GM19438 (cell line): ENCODE data around the gene WDR1.

Experiments
- ATAC-seq: cut with Tn5 transposase; IDR thresholded peaks from one replicate; pipeline ENCODE4 v1.9.1; 2021; ENCODE audit warnings: low read depth; ENCODE audit not compliant: unreplicated experiment

The WDR1 gene

DNA sequence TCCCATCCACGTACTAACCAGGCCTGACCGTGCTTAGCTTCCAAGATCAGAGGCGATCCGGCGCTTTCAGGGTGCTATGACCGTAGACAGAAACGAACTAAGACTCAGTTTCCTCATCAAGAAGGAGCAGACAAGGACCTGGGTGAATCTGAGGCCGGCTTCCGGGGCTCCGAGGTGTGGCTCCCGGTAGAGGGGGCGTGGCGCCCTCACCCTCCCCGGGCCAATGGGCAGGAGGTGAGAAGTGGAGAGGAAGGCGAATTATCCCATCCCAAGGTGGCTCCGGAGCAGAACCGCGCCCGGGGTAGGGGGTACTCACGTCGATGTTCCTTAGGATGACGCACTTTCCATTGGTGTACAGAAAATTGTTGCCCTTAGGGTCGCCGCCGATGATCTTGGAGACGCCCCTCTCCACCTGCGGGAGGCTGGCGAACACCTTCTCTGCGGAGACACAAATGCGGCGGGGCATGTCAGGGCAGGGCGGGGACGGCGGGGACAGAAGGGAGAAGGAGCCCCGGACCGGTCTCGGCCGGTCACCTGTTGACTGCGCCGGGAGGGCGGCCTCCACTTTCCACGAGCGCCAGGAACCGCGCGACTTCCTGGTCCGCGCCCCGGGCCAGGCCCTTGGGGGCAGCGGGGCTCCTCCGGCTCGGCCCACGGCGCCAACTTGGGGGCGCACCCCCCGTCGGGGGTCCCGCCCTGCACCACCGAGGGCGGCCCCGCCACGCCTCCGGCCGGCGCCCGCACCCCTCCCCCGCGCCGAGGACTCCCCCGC, 616 bp downstream of the WDR1 start:
- peak; percentile 41 for ATAC-seq

DNA sequence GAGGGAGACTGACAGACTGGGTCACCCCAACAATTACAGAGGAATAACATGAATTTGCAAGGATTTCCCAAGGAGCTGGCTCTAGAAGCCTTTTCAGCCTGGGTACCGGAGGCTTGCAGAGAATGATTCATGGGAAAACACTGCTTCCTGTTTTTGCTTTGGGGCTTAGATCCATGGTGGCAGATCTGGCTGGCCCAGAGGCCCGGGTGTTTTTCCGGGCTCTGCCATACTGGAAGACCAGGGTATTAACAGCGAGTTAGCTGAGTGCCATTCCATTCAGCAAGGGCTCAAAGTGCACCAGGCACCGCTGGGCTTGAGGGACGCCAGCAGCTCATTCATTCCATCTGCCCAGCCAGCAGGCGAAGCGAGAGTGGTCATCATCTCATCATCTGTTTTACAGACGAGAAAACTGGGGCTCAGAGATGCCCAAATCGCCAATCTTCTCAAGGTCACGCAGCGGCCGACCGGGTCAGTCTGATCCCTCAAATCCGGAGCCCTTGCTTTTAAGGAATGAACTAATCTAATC, 1.3 kb downstream of the WDR1 start:
- no peak for ATAC-seq

DNA sequence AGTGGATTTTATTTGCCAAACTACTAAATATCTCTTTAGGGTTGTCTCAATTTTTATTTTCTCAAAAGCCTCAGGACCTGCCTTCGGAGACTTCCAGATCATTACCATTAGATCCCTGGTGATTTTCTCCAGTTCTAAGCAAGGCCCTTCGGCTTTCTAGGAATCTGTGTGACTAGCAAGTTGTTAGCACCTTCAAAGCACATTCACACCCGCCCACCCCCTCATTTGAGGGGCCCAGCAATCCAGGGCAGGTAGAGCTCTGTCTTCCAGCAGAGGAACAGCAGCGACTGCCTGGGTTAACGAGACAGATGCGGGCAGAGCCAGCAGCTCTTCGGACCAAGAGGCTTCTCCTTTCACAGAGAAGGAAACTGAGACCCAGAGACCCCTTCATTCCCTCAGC, 2.0 kb downstream of the WDR1 start:
- ATAC-seq: no peak

DNA sequence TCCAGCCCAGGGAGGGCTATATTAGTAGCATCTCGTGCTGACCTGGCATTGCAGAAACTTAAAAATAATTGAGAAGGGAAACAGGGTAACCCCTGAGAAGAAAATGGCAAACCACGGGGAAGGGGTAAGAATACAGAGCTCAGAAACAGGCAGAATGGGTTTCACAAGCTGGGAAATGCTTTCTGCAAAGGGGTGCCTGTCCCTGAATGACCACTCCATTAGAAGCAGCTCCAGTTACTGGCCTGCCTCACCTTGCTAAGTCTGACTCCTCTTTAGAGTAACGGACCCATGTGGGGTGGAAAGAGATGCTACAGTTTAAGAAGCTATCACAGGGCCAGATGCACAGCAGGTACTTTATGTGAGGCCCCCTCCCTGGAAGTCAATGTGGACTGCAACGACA, 2.5 kb downstream of the WDR1 start:
- ATAC-seq: no peak

DNA sequence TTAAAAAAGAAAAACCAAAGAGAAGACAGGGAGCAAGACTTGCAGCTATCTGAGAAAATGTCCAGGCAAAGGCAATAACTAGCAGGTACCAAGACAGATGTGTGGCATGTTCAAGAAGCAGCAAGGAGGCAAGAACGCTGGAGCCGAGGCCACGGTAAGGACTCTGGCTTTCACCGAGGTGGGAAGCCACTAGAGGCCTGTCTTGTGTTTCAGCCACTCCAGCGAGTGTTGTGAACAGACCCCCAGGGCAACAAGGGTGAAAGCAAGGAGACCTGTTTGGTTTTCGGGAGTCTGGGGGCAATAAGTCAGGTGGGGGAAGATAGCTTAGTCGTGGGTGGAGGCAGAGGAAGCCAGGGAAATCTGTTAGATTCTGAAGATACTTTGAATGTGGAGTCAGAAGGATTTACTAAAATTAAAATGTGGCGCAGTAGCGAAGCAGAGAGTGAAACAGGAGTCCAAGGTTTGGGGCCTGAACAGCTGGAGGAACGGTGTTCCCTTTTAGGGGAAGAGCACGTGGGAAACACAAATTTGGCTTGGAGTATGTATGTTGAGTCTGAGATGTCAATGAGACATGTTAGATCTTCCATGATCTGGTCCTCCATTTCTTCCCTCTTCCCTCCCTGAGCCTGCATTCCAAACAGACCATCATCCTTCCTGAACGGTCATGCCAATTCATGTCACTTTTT, 3.1 kb downstream of the WDR1 start:
- ATAC-seq: no peak

DNA sequence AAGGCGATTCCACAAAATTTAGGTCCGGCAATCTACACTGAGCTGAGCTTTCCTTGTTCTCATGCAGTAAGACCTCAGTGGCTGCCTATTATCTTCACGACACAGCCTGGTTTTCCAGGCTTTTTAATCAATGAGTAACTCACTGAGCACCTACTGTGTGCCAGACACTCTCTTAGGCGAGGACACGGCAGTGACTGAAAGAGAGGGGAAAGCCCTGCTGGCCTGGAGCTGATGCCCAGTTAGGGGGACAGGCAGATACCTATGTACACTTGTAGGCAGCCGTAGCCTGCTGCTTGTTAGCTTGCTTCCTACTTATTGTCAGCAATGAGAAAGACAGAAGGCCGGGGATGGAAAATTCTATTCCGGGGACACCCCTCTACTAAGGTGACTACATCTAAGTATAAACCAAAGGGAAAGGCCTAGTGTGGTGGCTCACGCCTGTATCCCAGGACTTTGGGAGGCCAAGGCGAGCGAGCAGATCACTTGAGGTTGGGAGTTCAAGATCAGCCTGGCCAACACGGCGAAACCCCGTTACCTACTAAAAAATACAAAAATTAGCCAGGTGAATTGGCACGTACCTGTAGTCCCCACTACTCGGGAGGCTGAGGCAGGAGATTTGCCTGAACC, 3.8 kb downstream of the WDR1 start:
- ATAC-seq: no peak

DNA sequence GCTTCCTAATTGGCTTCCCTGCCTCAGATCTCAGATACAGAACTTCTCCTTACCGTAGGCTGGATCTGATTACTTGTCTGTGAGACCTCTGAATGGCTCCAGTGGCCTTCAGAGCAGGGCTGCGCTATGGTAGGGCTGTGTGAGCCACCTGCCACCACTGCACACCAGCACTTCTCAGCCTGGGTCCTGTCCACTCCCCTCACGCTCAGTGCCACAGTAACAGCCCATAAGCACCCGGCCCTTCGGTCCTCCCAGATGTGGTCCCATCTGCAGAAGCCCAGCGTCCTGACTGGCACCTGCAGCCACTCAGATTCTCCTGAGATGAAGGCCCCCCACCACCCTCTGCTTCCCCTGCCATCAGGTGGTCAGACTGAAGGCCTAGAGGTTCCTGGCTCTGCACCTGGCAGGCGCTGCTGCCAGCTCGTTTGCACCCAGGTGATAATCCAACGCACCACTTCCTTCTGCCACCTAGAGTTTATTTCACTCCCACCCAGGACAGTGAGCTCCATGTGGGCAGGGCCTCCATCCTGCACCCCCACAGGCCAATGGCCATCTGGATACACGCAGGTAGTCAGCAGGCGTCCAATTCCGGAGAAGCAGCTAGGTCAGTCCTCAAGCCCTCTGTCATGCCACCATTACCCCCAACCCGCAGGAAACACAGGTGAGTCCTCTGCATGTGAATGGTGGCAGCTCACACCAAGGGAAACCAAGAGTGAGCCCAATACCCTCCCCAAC, 5.4 kb downstream of the WDR1 start:
- ATAC-seq: no peak

DNA sequence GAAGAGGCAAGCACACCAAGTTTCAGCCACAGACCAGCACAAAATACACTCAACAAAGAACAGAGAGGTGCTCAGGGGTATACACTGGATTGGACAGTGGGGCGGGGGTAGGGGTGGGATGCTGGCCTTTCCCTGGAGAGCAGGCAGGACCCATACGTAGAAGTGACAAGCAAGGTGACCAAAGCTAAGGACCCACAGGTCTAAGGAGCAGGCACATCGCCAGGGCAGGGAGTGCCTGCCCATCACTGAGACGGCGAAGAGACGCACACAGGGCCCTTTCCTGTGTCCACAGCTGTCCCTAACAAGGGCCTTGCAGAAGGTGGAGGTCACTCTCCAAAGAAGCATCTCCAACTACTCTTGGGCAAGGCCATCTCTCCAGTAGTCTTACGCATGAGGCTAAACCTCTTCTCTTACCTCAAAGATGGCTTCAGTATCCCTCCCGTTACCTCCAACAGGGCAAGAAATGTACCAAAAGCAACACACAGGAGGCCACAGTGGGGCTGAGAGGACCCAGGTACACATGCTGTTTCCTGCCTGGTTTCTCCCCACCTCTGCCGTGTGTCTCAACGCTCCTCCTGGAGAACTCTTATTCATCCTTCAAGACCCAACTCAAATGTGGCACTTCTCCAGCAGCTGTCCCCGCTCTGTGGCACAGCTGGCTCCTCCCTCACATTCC, 6.5 kb downstream of the WDR1 start:
- no peak for ATAC-seq

DNA sequence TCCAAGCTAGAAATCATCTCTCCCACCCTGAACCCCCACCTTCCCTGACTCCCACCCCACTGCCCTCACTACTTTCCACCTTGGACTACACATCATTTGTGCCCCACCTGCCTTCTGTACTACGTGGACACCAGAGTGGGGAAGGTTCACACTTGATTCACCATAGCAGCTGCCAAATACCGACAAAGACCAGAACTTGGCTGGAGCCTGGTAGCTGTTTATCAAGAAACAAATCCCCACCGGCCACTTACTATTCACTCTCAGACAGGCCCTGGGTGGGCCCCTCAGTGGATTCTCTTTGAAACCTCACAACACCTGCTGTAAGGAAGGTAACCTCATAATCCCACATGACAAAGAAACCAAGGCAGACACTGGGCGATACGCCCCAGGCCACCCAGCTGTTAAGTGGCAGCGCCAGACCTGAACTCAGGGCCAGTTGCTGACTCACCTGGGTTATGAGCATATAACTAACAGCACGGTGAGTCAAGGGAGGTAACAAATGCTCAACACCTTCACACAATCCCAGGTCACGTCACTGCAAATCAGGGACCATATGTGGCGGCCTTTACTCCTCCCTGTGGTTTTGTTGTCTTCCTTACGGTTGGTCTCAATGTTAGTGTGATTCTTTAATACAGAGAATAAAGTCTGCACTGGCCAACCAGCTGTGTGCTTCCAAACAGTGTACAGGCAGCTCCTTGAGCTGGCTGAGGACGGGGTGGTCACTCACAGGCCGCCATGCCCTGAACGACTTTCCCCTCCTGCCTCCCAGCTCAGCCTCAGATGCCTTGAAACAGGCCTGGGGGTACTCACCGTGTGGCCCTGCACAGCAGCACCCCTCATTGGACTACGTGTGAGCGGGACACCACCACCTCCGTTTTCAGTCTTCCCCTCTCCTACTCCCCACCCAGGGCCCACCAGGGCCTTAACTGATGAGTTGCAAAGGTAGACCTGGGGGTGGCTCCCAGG, 7.5 kb downstream of the WDR1 start:
- no peak for ATAC-seq

DNA sequence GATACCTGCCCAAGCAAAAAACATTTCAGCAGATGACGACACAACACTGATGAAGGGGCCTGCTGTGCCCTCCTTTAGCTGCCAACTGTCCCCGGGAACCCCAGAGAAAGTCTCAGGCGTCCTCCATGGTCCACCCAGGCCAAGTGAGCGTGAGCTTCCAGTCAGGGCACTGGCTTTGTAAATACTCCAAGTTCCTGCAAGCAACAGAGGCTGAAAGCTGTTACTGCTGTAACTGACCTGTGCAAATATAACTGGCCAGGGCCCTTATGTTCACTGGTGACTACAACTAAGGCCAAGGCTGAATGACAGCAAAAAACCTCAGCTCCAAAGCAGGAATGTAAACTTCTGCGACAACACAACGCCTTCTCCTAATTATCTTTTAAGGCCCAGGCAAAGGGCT, 8.2 kb downstream of the WDR1 start:
- ATAC-seq: no peak

DNA sequence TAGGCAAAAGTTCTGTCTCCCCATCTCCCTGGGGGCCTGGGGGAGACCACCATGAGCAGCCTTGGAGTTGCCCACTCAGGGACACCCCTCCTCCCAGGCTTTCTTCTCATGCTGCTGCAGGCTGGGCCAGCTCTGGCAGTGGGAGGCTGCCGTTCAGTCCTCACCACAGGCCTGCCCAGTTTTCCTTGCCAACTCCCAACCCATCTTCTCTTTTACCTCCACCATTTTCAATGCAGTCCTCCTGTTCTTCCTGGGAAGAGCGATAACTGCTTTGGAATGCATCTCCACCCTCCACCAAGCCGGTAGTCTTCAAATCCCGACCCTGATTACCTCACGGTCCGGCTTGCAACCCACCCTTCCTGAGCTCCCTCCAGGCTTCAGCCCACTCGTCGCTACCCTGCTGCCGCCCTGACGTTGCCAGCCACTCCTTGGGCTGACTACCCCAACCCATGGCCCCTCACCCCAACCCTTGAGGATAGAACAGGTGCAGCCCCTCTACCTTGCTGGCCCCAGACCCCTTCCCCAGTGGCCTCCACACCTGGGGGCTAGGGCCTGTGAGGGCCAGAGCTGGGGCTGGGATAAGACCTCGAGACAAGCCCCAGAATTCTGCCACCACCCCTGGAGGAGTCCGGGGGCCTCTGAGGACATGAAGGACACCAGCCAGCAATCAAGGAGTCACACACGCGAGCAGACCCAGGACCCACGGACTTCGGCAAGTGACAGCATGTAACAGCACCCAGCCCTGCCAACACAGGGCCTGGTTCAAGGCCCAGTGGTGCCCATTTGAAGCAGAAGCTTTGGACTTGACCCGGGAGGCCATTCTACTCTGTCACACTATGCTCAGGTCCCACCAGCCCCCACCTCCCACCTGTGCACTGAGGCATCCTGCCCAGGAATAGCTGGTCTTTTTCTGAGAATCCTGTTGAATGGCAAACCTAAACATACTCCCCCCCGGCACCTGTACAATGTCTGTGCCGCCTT, 9.2 kb downstream of the WDR1 start:
- ATAC-seq: no peak

DNA sequence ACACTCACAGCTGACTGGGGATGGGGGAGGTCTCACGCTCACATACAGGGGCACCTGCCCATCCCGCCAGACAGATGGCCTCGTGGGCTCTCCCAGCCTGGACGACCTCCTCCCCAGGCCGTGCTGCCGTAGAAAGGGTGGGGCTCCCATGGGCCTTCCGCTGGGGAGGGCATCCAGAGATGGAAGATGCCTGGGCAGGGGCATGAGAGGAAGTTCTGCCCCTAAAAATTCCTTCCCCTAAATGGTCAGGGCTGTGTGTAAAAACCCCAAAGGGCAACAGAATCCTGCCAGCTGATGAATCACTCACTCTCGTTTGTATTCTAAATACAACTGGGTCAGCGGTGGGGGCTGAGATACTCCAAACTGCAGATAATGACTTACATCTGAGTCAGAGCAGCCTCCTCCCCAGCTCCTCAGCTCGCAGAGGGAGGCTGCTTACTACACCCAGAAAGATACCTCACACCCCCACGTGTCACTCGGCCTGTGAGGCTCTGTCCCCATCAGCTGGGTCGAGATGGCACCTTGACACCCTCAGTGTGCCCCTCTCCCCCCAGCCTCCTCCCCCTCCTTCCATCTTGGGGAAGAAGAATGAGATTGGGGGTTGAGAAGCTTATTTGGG, 10.1 kb downstream of the WDR1 start:
- no peak for ATAC-seq

DNA sequence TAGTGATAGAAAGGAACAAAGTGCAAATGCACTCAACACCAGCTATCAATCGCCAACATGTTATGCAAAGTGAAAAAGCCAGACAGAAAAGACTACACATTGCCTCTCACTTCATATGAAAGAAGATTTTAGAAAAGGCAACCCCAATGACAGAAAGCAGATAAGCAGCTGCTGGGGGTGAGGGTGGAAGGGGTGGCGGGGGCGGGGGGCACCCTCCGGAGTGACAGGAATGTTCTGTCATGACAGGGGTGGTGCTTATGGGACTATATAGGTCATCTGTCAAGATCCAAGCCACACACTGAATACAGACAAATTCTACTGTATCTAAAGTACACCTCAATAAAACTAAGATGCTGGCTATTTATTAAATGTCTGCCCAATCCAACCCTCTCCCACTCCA, 10.7 kb downstream of the WDR1 start:
- no peak for ATAC-seq

DNA sequence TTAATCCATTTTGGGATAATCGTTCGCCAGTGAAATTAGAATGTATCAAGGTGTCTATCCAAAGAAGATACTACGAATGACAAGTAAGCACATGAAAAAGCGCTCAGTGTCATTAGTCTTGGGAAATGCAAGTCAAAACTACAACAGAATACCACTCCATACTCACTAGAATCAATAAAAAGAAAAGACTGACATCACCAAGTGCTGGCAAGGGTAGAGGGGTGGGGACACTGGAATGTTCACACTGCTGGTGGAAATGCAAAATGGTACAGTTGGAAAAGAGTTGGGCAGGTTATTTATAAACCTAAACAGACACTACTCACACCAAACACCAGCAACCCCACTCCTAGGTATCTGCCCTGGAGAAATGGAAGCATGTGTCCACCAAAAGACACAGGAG, 11.2 kb downstream of the WDR1 start:
- ATAC-seq: no peak

DNA sequence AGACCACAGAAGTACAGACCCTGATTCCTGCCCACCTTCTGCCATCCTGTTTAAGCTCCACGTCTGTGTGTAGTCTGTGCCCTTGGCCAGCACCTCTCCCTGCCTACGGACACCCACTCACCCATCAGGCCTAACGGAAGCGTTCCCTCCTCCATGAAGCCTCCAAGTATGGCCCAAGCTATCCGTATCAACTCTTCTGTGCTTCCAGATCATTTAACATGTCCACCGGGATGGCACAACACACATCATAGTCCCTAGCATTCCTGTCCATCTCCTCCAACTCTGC, 11.7 kb downstream of the WDR1 start:
- no peak for ATAC-seq

DNA sequence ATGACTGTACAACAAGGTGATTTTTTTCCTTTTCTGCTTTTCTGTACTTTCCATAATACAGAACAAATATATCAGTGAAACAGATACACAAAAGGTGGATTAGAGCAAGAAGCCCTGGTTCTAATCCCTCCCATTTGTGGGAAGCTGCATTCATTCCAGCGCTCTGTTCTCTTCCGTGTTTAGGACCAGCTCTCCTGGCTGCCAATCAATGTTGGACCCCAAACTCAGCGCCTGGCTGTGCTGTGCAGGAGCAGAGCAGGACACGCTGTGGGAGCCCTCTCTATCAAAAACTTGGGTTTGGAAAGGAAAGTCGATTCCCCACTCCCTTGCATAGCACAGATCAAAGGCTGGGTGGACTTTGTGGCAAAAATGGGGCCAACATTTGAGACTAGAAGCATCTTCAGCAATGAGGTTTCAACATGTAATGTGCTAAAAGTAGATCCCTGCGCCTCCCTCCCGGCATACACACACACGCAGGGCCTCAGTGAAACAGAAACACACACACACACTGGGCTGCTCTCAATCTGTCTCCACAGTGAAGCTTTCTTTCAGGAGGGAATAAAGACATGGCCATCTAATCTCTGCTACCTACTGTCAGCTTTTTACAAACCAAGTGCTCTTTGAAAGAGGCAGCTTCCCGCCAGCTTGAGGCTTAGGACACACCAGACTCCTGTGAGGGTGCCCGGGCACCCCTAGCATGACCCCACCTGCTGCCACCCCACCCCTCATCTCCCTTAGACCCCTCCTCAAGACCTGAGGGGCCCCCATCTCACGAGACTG, 12.2 kb downstream of the WDR1 start:
- no peak for ATAC-seq
